Upper lobe of left lung (tissue), 4 donors: ENCODE measurements around the gene ATF6B.

Experiments used
- EP300 ChIP-seq, 4 donors: sonication (generic); formaldehyde crosslinking; IDR thresholded peaks; one replicate each; pipeline ENCODE4 v1.5.1; 2017; ENCODE audit warnings: antibody characterized with exemption in 4 of 4, control low read depth in 2 of 4
- POLR2A ChIP-seq, 4 donors: fragments of 450-650 bp; IDR thresholded peaks; one replicate each; pipeline ENCODE4 v1.5.1; 2016 to 2017; ENCODE audit warnings: antibody characterized with exemption in 4 of 4, mild to moderate bottlenecking in 2 of 4
- TF ChIP-seq, protein P1 (sequence below), 6 experiments: fragments of 450-650 bp in 4 of 6; fragments of 200-600 bp in 2 of 6; sonication (generic) in 2 of 6; IDR thresholded peaks; one replicate each; pipeline ENCODE4 v1.5.1; 2016 to 2019; ENCODE audit warnings: antibody characterized with exemption in 6 of 6

DNA sequence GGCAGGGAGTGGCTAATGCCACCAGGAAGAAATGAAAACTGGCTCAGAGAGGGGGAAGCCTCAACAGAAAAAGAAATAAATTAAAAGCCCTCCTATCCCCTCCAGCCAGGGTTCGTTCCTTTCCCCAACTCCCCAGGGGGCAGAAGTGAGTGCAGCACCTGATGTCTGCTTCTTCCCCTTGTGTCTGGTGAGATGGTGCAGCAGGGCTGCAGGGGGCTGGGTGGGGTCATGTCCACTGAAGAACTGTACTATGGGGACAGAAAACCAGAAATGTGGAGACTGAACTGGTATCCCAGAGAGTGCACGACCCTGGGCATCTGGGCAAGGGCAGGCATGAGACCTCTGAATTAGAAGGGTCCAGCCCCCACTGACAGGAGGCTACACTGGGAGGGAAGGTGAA is 40.3 kb upstream of the ATF6B start:
- TF ChIP-seq, protein P1, sequence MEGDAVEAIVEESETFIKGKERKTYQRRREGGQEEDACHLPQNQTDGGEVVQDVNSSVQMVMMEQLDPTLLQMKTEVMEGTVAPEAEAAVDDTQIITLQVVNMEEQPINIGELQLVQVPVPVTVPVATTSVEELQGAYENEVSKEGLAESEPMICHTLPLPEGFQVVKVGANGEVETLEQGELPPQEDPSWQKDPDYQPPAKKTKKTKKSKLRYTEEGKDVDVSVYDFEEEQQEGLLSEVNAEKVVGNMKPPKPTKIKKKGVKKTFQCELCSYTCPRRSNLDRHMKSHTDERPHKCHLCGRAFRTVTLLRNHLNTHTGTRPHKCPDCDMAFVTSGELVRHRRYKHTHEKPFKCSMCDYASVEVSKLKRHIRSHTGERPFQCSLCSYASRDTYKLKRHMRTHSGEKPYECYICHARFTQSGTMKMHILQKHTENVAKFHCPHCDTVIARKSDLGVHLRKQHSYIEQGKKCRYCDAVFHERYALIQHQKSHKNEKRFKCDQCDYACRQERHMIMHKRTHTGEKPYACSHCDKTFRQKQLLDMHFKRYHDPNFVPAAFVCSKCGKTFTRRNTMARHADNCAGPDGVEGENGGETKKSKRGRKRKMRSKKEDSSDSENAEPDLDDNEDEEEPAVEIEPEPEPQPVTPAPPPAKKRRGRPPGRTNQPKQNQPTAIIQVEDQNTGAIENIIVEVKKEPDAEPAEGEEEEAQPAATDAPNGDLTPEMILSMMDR (IDR thresholded peaks at IDR 0.05) = no peak
- TF ChIP-seq POLR2A (IDR thresholded peaks at IDR 0.05) (no peak), EP300 (IDR thresholded peaks at IDR 0.05) (no peak)
